IPS-18c (cell line): ENCODE measurements around the gene ATP6V0A1.
"Not testable (repeated sequence)": the region's sequence is repeated elsewhere in the genome, so short reads cannot be mapped to it uniquely, and the experiment has no call there.

ENCODE experiments used
- H3K4me3 ChIP-seq: 2 replicates; pipeline ENCODE4 v1.7.0; 2013; ENCODE audit warnings: low read depth, mild to moderate bottlenecking, low read length, moderate library complexity; ENCODE audit not compliant: insufficient read depth
- H3K9me3 ChIP-seq: one replicate; pipeline ENCODE4 v1.6.1; 2013; ENCODE audit warnings: mild to moderate bottlenecking, low read length, moderate library complexity; ENCODE audit not compliant: control insufficient read depth, insufficient read depth

ATP6V0A1 gene

DNA sequence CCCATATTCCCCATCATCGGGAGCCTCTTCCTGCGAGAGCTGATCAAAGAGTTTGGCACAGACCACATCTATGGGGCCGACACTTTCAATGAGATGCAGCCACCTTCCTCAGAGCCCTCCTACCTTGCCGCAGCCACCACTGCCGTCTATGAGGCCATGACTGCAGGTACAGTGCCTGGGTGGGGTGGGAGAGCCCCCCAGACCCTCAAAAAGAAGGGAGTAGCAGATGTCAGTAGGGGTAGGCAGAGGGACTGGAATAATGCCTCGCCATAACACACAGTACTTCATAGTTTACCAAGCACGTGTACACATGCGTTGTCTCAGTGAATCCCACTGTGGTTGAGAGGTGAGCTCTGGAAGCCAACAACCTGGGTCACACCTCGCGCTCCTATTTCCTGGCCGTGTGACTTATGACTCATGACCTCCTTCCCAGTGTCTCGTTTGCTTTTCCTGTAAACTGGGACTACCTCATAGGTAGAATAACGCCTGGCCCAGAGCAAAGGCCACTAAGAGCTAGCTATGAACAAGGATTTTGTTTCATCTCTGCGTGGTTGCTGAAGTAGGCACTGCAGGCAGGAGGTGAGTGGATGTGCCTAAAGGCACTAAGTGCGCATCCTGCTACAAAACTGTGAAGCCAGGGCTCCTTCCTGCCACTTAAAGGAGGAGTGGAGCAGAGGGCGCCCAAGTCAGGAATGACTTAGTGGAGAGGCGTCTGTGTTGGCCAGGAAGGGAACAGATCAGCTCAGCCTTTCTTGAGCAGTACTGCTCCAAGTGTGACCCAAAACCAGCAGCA, 82.6 kb downstream of the ATP6V0A1 start:
- no peaks in the 10 kb centered on the region for H3K9me3 ChIP-seq
- H3K4me3 ChIP-seq, result no peak overlapping the region

DNA sequence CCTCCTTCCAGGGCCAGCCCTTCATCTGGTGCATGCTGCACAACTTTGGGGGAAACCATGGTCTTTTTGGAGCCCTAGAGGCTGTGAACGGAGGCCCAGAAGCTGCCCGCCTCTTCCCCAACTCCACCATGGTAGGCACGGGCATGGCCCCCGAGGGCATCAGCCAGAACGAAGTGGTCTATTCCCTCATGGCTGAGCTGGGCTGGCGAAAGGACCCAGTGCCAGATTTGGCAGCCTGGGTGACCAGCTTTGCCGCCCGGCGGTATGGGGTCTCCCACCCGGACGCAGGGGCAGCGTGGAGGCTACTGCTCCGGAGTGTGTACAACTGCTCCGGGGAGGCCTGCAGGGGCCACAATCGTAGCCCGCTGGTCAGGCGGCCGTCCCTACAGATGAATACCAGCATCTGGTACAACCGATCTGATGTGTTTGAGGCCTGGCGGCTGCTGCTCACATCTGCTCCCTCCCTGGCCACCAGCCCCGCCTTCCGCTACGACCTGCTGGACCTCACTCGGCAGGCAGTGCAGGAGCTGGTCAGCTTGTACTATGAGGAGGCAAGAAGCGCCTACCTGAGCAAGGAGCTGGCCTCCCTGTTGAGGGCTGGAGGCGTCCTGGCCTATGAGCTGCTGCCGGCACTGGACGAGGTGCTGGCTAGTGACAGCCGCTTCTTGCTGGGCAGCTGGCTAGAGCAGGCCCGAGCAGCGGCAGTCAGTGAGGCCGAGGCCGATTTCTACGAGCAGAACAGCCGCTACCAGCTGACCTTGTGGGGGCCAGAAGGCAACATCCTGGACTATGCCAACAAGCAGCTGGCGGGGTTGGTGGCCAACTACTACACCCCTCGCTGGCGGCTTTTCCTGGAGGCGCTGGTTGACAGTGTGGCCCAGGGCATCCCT, 84.8 kb downstream of the ATP6V0A1 start:
- Histone ChIP-seq H3K9me3 (no peaks in the 10 kb centered on the region), H3K4me3 (no peak overlapping the region)

DNA sequence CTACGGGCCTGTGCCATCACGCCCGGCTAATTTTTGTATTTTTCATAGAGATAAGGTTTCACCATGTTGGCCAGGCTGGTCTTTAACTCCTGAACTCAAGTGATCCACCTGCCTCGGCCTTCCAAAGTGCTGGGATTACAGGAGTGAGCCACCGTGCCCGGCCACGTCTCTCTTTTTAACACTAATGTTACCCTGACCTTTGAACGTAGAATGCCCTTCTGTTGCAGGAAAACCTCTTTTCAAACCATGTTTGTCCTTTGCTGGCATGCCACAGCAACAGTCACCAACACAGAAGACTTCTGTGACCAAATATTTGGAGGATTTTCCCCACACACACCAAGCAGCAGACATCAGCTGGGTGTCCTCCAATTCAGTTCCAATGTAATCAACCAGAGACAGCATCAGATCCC, 86.2 kb downstream of the ATP6V0A1 start:
- no peaks in the 10 kb centered on the region for H3K9me3 ChIP-seq

DNA sequence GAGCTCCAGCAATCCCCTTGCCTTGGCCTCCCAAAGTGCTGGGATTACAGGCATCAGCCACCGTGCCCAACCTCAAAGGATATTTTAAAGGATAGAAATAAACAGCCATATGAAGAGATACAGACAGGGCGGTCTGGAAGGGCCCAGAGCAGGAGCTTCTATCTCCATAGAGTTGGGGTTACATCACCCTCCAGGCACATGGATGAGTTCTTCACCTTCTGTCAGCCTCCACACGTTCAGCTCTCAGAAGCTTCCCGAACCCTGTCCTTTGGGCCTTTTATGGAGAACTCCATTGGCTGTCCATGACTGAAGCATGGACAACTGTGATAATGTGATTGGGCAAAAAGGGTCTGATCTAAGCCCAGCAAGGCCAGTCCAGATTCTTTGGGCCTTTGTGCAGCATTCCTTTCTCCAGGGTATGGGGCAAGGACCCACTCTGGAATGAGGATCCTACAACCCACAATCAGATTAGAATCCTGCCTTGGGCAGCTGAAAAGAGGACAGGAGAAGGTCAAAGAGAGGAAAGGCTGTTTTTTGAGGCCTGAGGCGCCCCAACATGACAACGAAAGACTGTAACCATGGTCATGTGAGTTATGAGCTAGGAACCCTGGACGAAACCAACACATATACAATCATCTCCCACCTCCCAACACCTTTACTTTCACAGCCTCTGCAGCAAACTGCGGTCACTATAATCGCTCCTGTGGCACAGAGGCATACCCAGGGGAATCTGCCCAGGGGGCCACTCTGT, 87.3 kb downstream of the ATP6V0A1 start:
- H3K4me3 ChIP-seq, result not testable (repeated sequence)

More for the DNA sequence above, 86.2 kb downstream of the ATP6V0A1 start:
- no peak overlapping the region for H3K4me3 ChIP-seq

DNA sequence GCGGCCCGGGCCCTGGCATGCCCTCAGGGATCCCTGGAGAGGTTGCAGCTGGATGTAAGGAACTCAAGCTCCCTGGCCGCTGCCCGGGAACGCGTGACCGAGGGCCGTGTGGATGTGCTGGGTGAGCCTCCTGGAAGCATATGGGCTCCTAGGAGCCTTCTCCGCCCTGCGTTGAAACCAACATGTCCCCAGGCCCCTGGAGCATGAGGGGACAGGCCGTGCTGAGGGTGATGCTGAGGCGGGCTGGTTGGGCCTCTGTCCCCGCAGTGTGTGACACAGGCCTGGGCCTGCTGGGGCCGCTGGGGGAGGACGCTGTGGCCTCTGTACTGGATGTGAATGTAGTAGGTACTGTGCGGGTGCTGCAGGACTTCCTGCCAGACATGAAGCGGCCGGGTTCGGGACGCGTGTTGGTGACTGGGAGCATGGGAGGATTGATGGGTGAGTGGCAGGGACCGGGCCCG, 88.4 kb downstream of the ATP6V0A1 start:
- H3K9me3 ChIP-seq, result no peaks in the 10 kb centered on the region
- no peak overlapping the region for H3K4me3 ChIP-seq

More for the DNA sequence above, 87.3 kb downstream of the ATP6V0A1 start:
- H3K9me3 ChIP-seq, result not testable (repeated sequence)

DNA sequence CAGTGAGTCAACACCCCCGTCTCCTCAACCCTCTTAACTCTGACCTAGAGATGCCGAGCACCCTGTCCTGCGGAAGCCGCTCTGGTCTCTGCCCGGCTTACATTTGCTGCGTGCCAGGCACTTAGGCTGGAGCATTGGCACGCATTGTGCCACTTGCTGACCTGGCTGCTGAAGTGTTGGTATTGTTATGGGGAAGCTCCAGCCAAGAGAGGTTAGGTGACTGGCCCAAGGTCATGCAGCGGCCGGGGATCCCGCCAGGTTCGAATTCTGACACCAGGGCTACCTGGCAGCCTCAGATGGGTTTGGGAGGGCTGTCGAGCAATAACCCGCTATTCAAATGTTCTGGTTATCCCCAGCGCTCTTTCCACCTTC, 89.0 kb downstream of the ATP6V0A1 start:
- Histone ChIP-seq H3K4me3 (peak overlapping the region; percentile 52; the same call in 1 of the 2 replicates), H3K9me3 (no peaks in the 10 kb centered on the region)

DNA sequence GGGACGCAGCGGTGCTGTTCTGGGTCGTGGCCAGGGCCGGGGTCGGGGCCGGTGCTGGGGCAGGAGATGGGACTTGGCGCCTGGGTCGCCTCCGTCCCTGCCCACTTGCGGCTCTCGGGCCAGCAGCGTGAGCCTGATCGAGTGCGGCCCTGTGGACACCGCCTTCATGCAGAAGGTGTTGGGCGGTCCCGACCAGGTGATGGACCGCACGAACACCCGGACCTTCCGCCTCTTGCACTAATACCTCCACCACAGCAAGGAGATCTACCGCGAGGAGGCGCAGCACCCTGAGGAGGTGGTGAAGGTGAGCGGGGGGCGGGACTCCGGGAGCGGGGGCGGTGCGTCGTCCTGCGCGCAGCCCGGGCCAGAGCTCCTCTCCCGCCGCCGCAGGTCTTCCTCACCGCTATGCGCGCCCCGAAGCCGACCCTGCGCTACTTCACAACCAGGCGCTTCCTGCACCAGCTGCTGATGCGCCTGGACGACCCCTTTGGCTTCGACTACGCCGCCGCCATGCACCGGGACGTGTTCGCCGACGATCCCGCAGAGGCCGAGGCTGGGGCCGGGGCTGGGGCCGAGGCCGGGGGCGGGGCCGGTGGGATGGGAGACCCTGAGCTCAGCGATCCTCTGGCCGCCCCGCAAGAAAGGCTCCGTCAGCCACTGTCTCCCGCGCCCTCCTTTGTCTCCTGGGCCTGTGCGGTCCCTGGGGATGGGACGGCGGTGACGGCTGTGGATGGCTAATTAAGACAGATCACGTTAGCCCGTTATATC, 89.6 kb downstream of the ATP6V0A1 start:
- no peaks in the 10 kb centered on the region for H3K9me3 ChIP-seq
- H3K4me3 ChIP-seq, result peak overlapping the region; percentile 52

DNA sequence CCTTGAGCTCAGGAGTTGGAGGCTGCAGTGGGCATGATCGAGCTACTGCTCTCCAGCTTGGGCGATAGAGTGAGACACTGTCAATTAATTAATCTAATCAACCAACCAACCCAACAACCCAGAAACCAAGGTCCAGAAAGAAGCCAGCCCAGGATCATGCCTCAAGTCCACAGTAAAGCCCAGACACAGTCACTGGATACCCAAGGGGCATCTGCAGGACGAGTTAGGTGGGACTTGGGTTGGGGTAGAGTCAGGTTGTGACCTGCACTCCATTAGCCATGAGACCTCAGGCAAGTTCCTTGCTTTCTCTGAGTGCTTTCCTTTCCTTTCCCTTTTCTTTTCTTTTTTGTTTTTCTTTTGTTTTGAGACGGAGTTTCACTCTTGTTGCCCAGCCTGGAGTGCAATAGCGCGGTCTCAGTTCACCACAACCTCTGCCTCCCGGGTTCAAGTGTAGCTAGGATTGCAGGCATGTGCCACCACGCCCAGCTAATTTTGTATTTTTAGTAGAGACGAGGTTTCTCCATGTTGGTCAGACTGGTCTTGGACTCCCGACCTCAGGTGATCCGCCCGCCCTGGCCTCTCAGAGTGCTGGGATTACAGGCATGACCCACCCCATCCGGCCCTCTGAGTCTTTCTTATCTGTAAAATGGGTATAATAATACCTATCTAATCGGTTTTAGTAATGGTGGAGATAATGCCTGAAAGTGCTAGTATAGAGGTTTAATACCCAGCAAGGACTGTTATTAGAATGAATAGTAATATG, 90.5 kb downstream of the ATP6V0A1 start:
- peak overlapping the region; percentile 52; the same call in 1 of the 2 replicates for H3K4me3 ChIP-seq
- H3K9me3 ChIP-seq, result no peaks in the 10 kb centered on the region

DNA sequence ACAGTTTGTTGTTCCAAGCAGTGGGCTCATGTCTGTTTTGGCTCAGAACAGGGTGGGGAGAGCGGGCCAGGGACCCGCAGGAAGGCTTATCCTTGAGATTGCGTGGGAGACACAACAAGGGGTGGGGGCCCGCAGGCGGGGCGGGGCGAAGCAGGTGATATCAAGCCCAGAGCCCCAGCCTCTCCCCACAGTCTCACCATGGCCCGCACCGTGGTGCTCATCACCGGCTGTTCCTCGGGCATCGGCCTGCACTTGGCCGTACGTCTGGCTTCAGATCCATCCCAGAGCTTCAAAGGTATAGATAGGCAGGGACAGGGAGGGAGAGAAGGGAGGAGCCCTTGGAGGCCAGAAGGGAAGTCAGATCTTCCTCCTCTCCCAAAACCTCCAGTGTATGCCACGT, 94.1 kb downstream of the ATP6V0A1 start, which contains the start of gene HSD17B1:
Gene HSD17B1, plus strand, starts transcription at position 188 of the 400 bp plus-strand sequence. Its CDS starts 11 bp downstream, at position 199.
- not testable (repeated sequence) for H3K9me3 ChIP-seq
- H3K4me3 ChIP-seq, result peak within 1 kb of the TSS; percentile 92

DNA sequence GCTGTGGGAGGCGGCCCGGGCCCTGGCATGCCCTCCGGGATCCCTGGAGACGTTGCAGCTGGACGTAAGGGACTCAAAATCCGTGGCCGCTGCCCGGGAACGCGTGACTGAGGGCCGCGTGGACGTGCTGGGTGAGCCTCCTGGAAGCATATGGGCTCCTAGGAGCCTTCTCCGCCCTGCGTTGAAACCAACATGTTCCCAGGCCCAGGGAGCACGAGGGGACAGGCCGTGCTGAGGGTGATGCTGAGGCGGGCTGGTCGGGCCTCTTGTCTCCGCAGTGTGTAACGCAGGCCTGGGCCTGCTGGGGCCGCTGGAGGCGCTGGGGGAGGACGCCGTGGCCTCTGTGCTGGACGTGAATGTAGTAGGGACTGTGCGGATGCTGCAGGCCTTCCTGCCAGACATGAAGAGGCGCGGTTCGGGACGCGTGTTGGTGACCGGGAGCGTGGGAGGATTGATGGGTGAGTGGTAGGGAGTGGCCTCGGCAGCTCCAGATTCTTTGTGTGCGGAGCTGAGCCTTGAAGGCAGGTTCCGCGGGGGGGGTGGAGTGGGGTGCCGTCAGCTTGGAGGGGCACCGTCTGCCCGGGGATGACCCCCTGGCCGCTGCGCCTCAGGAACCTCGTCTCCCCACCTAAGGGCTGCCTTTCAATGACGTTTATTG, 94.6 kb downstream of the ATP6V0A1 start:
- Histone ChIP-seq H3K9me3 (no peaks in the 10 kb centered on the region), H3K4me3 (peak overlapping the region; percentile 92; the same call in 1 of the 2 replicates)

DNA sequence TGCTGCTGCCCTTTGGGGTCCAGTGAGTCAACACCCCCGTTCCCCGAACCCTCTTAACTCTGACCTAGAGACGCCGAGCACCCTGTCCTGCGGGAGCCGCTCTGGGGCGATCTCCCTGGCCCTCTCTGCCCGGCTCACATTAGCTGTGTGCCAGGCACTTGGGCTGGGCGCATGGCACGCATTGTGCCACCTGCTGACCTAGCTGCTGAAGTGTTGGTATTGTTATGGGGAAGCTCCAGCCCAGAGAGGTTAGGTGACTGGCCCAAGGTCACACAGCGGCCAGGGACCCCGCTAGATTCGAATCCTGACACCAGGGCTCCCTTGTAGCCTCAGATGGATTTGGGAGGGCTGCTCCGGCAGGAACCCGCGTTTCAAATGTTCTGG, 95.2 kb downstream of the ATP6V0A1 start:
- H3K9me3 ChIP-seq, result no peaks in the 10 kb centered on the region
- peak overlapping the region; percentile 92 for H3K4me3 ChIP-seq

DNA sequence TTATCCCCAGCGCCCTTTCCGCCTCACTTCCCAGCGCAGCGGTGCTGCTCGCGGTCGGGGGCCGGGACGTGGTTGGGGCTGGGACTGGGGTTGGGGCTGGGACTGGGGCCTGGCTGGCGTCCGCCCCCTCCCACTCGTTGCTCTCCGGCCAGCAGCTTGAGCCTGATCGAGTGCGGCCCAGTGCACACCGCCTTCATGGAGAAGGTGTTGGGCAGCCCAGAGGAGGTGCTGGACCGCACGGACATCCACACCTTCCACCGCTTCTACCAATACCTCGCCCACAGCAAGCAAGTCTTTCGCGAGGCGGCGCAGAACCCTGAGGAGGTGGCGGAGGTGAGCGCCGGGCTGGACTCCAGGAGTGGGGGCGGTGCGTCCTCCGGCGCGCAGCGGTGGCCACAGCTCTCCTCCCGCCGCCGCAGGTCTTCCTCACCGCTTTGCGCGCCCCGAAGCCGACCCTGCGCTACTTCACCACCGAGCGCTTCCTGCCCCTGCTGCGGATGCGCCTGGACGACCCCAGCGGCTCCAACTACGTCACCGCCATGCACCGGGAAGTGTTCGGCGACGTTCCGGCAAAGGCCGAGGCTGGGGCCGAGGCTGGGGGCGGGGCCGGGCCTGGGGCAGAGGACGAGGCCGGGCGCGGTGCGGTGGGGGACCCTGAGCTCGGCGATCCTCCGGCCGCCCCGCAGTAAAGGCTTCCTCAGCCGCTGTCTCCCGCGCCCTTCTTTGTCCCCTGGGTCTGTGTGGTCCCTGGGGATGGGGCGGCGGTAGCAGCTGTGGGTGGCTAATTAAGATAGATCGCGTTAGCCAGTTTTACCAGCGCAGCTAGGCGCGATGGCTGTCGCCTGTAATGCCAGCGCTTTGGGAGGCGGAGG, 95.8 kb downstream of the ATP6V0A1 start:
- no peaks in the 10 kb centered on the region for H3K9me3 ChIP-seq
- H3K4me3 ChIP-seq, result peak overlapping the region; percentile 92

DNA sequence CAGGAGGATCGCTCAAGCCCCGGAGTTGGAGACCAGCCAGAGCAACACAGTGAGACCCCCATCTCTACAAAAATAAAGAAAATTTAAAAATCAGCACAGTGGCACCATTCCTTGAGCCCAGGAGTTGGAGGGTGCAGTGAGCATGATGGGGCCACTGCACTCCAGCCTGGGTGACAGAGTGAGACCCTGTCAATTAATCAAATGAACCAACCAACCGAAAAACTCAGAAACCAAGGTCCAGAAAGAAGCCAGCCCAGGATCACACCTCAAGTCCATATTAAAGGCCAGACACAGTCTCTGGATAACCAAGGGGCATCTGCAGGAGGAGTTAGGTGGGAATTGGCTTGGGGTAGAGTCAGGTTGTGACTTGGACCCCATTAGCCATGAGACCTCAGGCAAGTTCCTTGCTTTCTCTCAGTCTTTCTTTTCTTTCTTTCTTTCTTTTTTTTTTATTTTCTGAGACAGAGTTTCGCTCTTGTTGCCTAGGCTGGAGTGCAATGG, 96.5 kb downstream of the ATP6V0A1 start:
- Histone ChIP-seq H3K9me3 (no peaks in the 10 kb centered on the region), H3K4me3 (peak overlapping the region; percentile 92)

DNA sequence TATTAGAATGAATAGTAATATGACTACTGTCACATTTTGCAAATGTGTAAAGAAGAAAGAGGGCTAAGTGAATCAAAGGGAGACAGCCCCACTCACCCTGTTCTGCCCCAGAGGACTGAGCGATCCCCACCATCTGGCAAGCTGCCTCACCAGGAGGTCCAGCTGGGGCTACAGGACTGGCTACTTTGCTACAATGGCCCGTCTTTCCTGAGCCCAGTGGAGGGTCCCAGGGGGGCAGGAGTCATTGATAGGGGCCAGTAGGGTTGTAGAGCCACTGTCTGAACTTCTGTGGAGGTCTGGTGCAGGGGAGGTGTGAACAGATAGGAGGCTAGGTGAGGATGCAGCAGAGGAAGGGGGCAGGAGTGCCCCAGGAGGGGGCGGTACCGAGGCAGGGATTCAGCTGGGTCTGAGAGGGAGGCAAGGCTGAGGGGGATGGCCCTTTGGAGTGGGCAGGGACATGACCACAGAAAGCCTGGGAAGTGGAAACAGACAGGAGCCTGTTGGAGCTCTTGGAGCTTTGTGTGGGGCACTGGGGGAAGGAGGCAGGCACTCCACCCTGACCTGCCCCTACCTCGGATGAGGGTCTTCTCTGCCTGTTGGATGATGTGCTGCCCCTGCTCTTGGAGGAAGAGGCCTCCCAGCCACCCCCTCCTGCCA, 97.4 kb downstream of the ATP6V0A1 start:
- not testable (repeated sequence) for H3K4me3 ChIP-seq

More for the DNA sequence above, 97.4 kb downstream of the ATP6V0A1 start:
- not testable (repeated sequence) for H3K9me3 ChIP-seq
